H1 (cell line): ENCODE data around the gene UGT2B15. TPM values are rescaled to one million over a fixed set of nuclear protein-coding genes. Genes with fewer than 3 reads are reported as not detected.

ENCODE experiments used
- CTCF ChIA-PET: fragments of 300-600 bp; sonication (Branson Sonifier 250); formaldehyde crosslinking; loops from one replicate; lab custom pipeline; 2021; ENCODE audit not compliant: partially characterized antibody; lab: Charles Lee
- POLR2A ChIA-PET: fragments of 300-600 bp; sonication (Branson Sonifier 250); formaldehyde crosslinking; loops from one replicate; lab custom pipeline; 2021; ENCODE audit warnings: inconsistent platforms; ENCODE audit not compliant: partially characterized antibody; lab: Charles Lee
- DNase-seq, 2 experiments: peaks; one replicate each; pipeline versions ENCODE4 v3.0.0 to v3.0.0-alpha.2; 2010 to 2022; ENCODE audit warnings: low spot score in 2 of 2, low read depth in 1 of 2, mixed read lengths in 1 of 2
- FAIRE-seq: peaks from 2 replicates; lab custom pipeline; 2011; peaks lifted over from hg19 to GRCh38; lab: Jason Lieb, UNC
- H2AFZ ChIP-seq: 2 replicates; pipeline ENCODE4 v1.8.1; 2012; ENCODE audit warnings: low read length, inconsistent platforms
- H2AK5ac ChIP-seq: 2 replicates; pipeline ENCODE4 v1.6.1; 2013; ENCODE audit warnings: low read depth, low read length
- H2BK120ac ChIP-seq: replicated peaks from 2 replicates; pipeline ENCODE3; 2013; ENCODE audit warnings: low read depth, low read length, inconsistent platforms
- H2BK12ac ChIP-seq: 2 replicates; pipeline ENCODE4 v1.6.1; 2013; ENCODE audit warnings: low read depth, low read length
- H2BK15ac ChIP-seq: 2 replicates; pipeline ENCODE4 v1.6.1; 2013; ENCODE audit warnings: low read length
- H2BK20ac ChIP-seq: 2 replicates; pipeline ENCODE4 v1.6.1; 2013; ENCODE audit warnings: low read length
- H2BK5ac ChIP-seq: 2 replicates; pipeline ENCODE4 v1.6.1; 2013; ENCODE audit warnings: low read depth, low read length
- H3K14ac ChIP-seq: 2 replicates; pipeline ENCODE4 v1.6.1; 2013; ENCODE audit warnings: inconsistent platforms; ENCODE audit not compliant: insufficient read length
- H3K18ac ChIP-seq: 2 replicates; pipeline ENCODE4 v1.6.1; 2013; ENCODE audit warnings: low read length; ENCODE audit errors: extremely low read depth
- H3K23ac ChIP-seq: 2 replicates; pipeline ENCODE4 v1.6.1; 2013; ENCODE audit warnings: inconsistent platforms; ENCODE audit not compliant: insufficient read length
- H3K23me2 ChIP-seq: 2 replicates; pipeline ENCODE4 v1.6.1; 2013; ENCODE audit warnings: low read depth, low read length
- H3K27ac ChIP-seq: 2 replicates; pipeline ENCODE4 v1.6.1; 2011; ENCODE audit warnings: low read depth, low read length, inconsistent platforms
- H3K27me3 ChIP-seq, 4 experiments: replicated peaks in 1 of 4; 1 replicate in 1 of 4; 2 replicates in 3 of 4; pipeline versions ENCODE4 v1.6.1 to v1.8.1; 2011 to 2013; ENCODE audit warnings: low read length in 3 of 4, mild to moderate bottlenecking in 3 of 4, inconsistent platforms in 2 of 4, mixed read lengths in 2 of 4, moderate library complexity in 1 of 4; ENCODE audit not compliant: control insufficient read depth in 3 of 4, insufficient read depth in 3 of 4; ENCODE audit errors: extremely low read depth in 1 of 4
- H3K36me3 ChIP-seq, 4 experiments: 2 replicates each; pipeline versions ENCODE4 v1.6.1 to v1.8.1; 2011 to 2013; ENCODE audit warnings: mild to moderate bottlenecking in 4 of 4, low read length in 3 of 4, moderate library complexity in 2 of 4, control low read depth in 1 of 4, inconsistent platforms in 1 of 4; ENCODE audit not compliant: insufficient read depth in 4 of 4, control insufficient read depth in 2 of 4
- H3K4ac ChIP-seq: replicated peaks from 2 replicates; pipeline ENCODE3; 2013; ENCODE audit warnings: low read length, low read depth, mixed read lengths, inconsistent platforms; ENCODE audit not compliant: insufficient read length
- H3K4me1 ChIP-seq, 4 experiments: replicated peaks in 1 of 4; 1 replicate in 1 of 4; 2 replicates in 3 of 4; pipeline versions ENCODE4 v1.6.1 to v1.8.1; 2011 to 2013; ENCODE audit warnings: low read length in 3 of 4, inconsistent platforms in 2 of 4, mixed read lengths in 1 of 4; ENCODE audit not compliant: insufficient read depth in 4 of 4, control insufficient read depth in 3 of 4
- H3K4me2 ChIP-seq, 2 experiments: 2 replicates each; pipeline versions ENCODE4 v1.6.1 to v1.8.1; 2011 to 2013; ENCODE audit warnings: low read depth in 2 of 2, low read length in 2 of 2, control low read depth in 1 of 2, inconsistent platforms in 1 of 2, mild to moderate bottlenecking in 1 of 2; ENCODE audit not compliant: insufficient read depth in 1 of 2
- H3K4me3 ChIP-seq, 4 experiments: fragments of 200-600, 300-600 bp in 1 of 4; sonication (generic), shearing (Covaris generic), sonication (Bioruptor Twin) in 1 of 4; 2 replicates each; pipeline versions ENCODE4 v1.5.1 to v1.8.1; 2011 to 2016; ENCODE audit warnings: low read length in 4 of 4, low read depth in 3 of 4, control low read depth in 2 of 4, inconsistent platforms in 2 of 4, mild to moderate bottlenecking in 2 of 4, mixed read lengths in 1 of 4, moderate library complexity in 1 of 4; ENCODE audit not compliant: insufficient read depth in 2 of 4; ENCODE audit errors: extremely low read depth in 1 of 4
- H3K56ac ChIP-seq: replicated peaks from 2 replicates; pipeline ENCODE3; 2013; ENCODE audit warnings: low read depth, mild to moderate bottlenecking, mixed read lengths, low read length, inconsistent platforms; ENCODE audit not compliant: insufficient read length
- H3K79me1 ChIP-seq: 2 replicates; pipeline ENCODE4 v1.6.1; 2013; ENCODE audit warnings: low read depth, low read length, control low read depth
- H3K79me2 ChIP-seq, 2 experiments: 2 replicates each; pipeline versions ENCODE4 v1.6.1 to v1.8.1; 2012 to 2013; ENCODE audit warnings: low read length in 2 of 2, mild to moderate bottlenecking in 2 of 2, inconsistent platforms in 1 of 2; ENCODE audit not compliant: insufficient read depth in 2 of 2, control insufficient read depth in 1 of 2
- H3K9ac ChIP-seq, 4 experiments: replicated peaks in 1 of 4; 1 replicate in 1 of 4; 2 replicates in 3 of 4; pipeline versions ENCODE4 v1.6.1 to v1.8.1; 2011 to 2013; ENCODE audit warnings: low read depth in 3 of 4, low read length in 3 of 4, control low read depth in 2 of 4, mild to moderate bottlenecking in 2 of 4, moderate library complexity in 2 of 4, inconsistent platforms in 1 of 4; ENCODE audit errors: extremely low read depth in 1 of 4
- H3K9me3 ChIP-seq, 2 experiments: 2 replicates each; pipeline versions ENCODE4 v1.6.1 to v1.8.1; 2012 to 2013; ENCODE audit warnings: mild to moderate bottlenecking in 2 of 2, moderate library complexity in 2 of 2, control low read depth in 1 of 2, inconsistent platforms in 1 of 2, low read depth in 1 of 2, low read length in 1 of 2, mixed read lengths in 1 of 2; ENCODE audit not compliant: insufficient read depth in 2 of 2
- H4K20me1 ChIP-seq, 2 experiments: replicated peaks in 1 of 2; 2 replicates each; pipeline versions ENCODE3 to v1.8.1; 2011 to 2013; ENCODE audit warnings: inconsistent platforms in 2 of 2, low read length in 2 of 2, mild to moderate bottlenecking in 1 of 2; ENCODE audit not compliant: insufficient read depth in 2 of 2, control insufficient read depth in 1 of 2
- H4K5ac ChIP-seq: 2 replicates; pipeline ENCODE4 v1.6.1; 2013; ENCODE audit warnings: low read length, low read depth, mixed read lengths, inconsistent platforms; ENCODE audit not compliant: insufficient read length
- H4K8ac ChIP-seq: 2 replicates; pipeline ENCODE4 v1.8.0; 2013; ENCODE audit warnings: mild to moderate bottlenecking, moderate library complexity, low read length, inconsistent platforms; ENCODE audit not compliant: insufficient read depth; ENCODE audit errors: extremely low read depth
- H4K91ac ChIP-seq: replicated peaks from 2 replicates; pipeline ENCODE3; 2013; ENCODE audit warnings: low read length, mixed read lengths, inconsistent platforms; ENCODE audit not compliant: insufficient read length
- BCL11A ChIP-seq, 2 experiments: IDR thresholded peaks; one replicate each; pipeline ENCODE4 v1.6.1; 2011; ENCODE audit warnings: low read depth in 2 of 2, low read length in 2 of 2, mild to moderate bottlenecking in 2 of 2
- CTBP2 ChIP-seq: IDR thresholded peaks from 2 replicates; pipeline ENCODE4 v1.7.0; 2011; ENCODE audit warnings: borderline replicate concordance, mild to moderate bottlenecking, moderate library complexity, mixed read lengths, low read length; ENCODE audit not compliant: insufficient read depth, insufficient read length
- GTF2F1 ChIP-seq: IDR thresholded peaks from 2 replicates; pipeline ENCODE4 v1.6.1; 2012; ENCODE audit warnings: low read depth, low read length, improper control_type of control experiment, borderline replicate concordance
- HDAC6 ChIP-seq: IDR thresholded peaks from one replicate; pipeline ENCODE4 v1.7.1; 2012; ENCODE audit warnings: low read depth, mild to moderate bottlenecking, inconsistent platforms, low read length, moderate library complexity
- KDM4A ChIP-seq: IDR thresholded peaks from one replicate; pipeline ENCODE4 v1.7.1; 2012; ENCODE audit warnings: low read depth, mild to moderate bottlenecking, moderate library complexity, low read length, inconsistent platforms; ENCODE audit not compliant: severe bottlenecking
- POU5F1 ChIP-seq: IDR thresholded peaks from 2 replicates; pipeline ENCODE4 v1.6.1; 2011; ENCODE audit warnings: low read depth, mild to moderate bottlenecking, low read length, moderate library complexity
- RXRA ChIP-seq: IDR thresholded peaks from 2 replicates; pipeline ENCODE4 v1.6.1; 2011; ENCODE audit warnings: low read depth, mild to moderate bottlenecking, low read length, moderate library complexity; ENCODE audit not compliant: insufficient read depth
- SP1 ChIP-seq: IDR thresholded peaks from 2 replicates; pipeline ENCODE4 v1.6.1; 2011; ENCODE audit warnings: low read depth, low read length
- TAF7 ChIP-seq: optimal IDR thresholded peaks from 2 replicates; pipeline ENCODE3; 2011; ENCODE audit warnings: low read depth, mild to moderate bottlenecking, inconsistent platforms, low read length, moderate library complexity, borderline replicate concordance
- TBP ChIP-seq: IDR thresholded peaks from 2 replicates; pipeline ENCODE4 v1.6.1; 2011; ENCODE audit warnings: low read depth, low read length, improper control_type of control experiment
- TEAD4 ChIP-seq: IDR thresholded peaks from 2 replicates; pipeline ENCODE4 v1.6.1; 2012; ENCODE audit warnings: low read depth, low read length, inconsistent platforms, mixed read lengths
- ZNF274 ChIP-seq: IDR thresholded peaks from 2 replicates; pipeline ENCODE4 v1.7.0; 2012; ENCODE audit warnings: low read length, borderline replicate concordance; ENCODE audit errors: extremely low read depth
- WGBS, 2 experiments: shearing (Covaris generic) in 1 of 2; methylation state at CpG; one replicate each; pipeline versions ENCODE4 v1.1.6 to v1.1.7; 2013 to 2015; ENCODE audit warnings: low lambda C conversion rate in 2 of 2, mixed read lengths in 2 of 2, inconsistent platforms in 1 of 2, low coverage in 1 of 2, missing lambda C conversion rate in 1 of 2; ENCODE audit not compliant: insufficient replicate concordance in 2 of 2, insufficient coverage in 1 of 2, insufficient read length in 1 of 2; ENCODE audit errors: extremely low coverage in 1 of 2, missing lambda C conversion rate in 1 of 2; 5-methylcytosine and 5-hydroxymethylcytosine counted together
- polyA plus RNA-seq, 7 experiments: library from polyadenylated mRNA; depleted of rRNA in 3 of 7; stranded (reverse) in 5 of 7; unstranded in 2 of 7; fragments of >200 nt in 5 of 7; fragments of 200-250 nt in 2 of 7; gene quantifications; 1 replicate in 5 of 7; 2 replicates in 1 of 7; 4 replicates in 1 of 7; pipeline versions ENCODE4 v1.2.1 to v1.2.3, GENCODE V29; 2011 to 2013; ENCODE audit warnings: missing spikeins in 2 of 7, mixed read lengths in 2 of 7
- total RNA-seq: library from RNA; stranded (reverse); fragmentation: NEBNext Ultra II Directional; extraction: Animal tissue kit (Norgen Biotek cat#: 25700); gene quantifications from 2 replicates; pipeline ENCODE4 v1.2.1, GENCODE V29; 2021
- TF ChIP-seq, protein P1 (sequence below): IDR thresholded peaks from 2 replicates; pipeline ENCODE4 v1.6.1; 2011; ENCODE audit warnings: low read depth, mild to moderate bottlenecking, low read length; ENCODE audit not compliant: insufficient read depth

UGT2B15 gene
- total and polyA plus RNA-seq, 2 of the 8 experiments (the other 6 are each of a cell fraction or from before 2014, with no cell fraction given): not detected

DNA sequence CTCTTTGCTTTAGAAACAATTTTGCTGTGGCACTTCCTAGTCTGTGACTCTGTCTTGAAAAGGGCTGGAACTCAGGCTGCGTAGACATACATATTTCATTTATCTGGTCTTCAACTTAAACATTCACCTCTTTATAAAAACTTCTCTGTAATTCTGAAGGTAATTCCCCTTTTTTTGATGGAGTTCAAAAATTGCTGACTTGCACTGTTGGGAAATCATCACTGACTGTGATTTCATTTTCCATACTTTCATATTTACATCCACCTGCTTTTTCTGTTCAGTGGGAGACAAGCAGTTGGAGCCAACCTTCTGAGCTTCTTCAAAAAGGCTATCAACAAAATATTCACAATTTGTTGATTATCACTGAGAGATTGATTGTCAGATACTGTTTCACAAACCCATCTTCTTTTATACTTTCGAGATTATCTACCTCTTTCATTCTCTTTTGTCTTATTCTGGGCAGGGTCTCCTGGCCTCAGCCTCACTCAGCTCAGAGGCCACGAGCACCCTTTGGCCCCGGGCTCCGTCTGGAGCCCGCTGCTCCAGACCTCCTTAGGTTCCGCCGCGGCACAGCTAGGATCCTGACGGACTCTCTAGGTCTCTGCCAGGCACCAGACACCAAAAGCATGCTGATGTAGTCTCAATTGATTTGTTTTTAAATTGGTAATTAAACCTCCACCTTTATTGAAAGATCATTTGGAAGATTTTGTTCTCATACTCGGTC is 54.6 kb downstream of the UGT2B15 start:
- no peak overlapping the region for H3K14ac ChIP-seq
- no peak overlapping the region for H2AK5ac ChIP-seq
- no peak overlapping the region for H3K4ac ChIP-seq
- no peaks in the 10 kb centered on the region for H3K4me1 ChIP-seq
- FAIRE-seq: no peak
- H2BK120ac ChIP-seq: no peak overlapping the region
- H3K79me1 ChIP-seq: no peaks in the 10 kb centered on the region
- ChIA-PET CTCF (no interaction called here), POLR2A (no interaction called here)
- H3K56ac ChIP-seq: no peak overlapping the region
- WGBS, 2 experiments: 90% methylated on average over 11 of the region's 11 CpGs; no CpG with 5 or more reads in 1 of the 2 experiments
- H4K91ac ChIP-seq: no peak overlapping the region
- H3K4me3 ChIP-seq: no peak overlapping the region
- no peak overlapping the region for H3K9ac ChIP-seq
- H3K36me3 ChIP-seq: no peaks in the 10 kb centered on the region
- no peak overlapping the region for H3K27ac ChIP-seq
- H3K23ac ChIP-seq: no peak overlapping the region
- no peak overlapping the region for H2AFZ ChIP-seq
- no peak overlapping the region for H3K18ac ChIP-seq
- no peak overlapping the region for H4K8ac ChIP-seq
- H3K9me3 ChIP-seq: no peaks in the 10 kb centered on the region
- DNase-seq: no peak
- H2BK20ac ChIP-seq: no peak overlapping the region
- H3K23me2 ChIP-seq: no peaks in the 10 kb centered on the region
- H4K20me1 ChIP-seq: no peaks in the 10 kb centered on the region
- no peak overlapping the region for H3K4me2 ChIP-seq
- no peak overlapping the region for H4K5ac ChIP-seq
- no peak overlapping the region for H2BK12ac ChIP-seq
- H2BK15ac ChIP-seq: no peak overlapping the region
- H3K79me2 ChIP-seq: no peaks in the 10 kb centered on the region
- no peaks in the 10 kb centered on the region for H3K27me3 ChIP-seq
- H2BK5ac ChIP-seq: no peak overlapping the region
- TF ChIP-seq, protein P1, sequence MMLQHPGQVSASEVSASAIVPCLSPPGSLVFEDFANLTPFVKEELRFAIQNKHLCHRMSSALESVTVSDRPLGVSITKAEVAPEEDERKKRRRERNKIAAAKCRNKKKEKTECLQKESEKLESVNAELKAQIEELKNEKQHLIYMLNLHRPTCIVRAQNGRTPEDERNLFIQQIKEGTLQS: no peak
- TF ChIP-seq SP1 (no peak), BCL11A (IDR thresholded peaks at IDR 0.05; ENCODE audit: low read depth in 2 of 2, low read length in 2 of 2) (no peak), TBP (no peak), GTF2F1 (no peak), POU5F1 (no peak), TAF7 (no peak), HDAC6 (no peak), KDM4A (no peak), TEAD4 (no peak), ZNF274 (no peak), CTBP2 (no peak), RXRA (no peak)
